ENCODE measurements around the gene PTGES3. TPM values are rescaled to one million over a fixed set of nuclear protein-coding genes. Genes with fewer than 3 reads are reported as not detected.

Gene PTGES3
- total RNA-seq, 6 experiments from 2014 or later = 70.0 to 184 (median 81.8) TPM

- peak within 1 kb of the TSS; percentile 91 to 97 (median 96) for H3K27ac ChIP-seq
- peak within 1 kb of the TSS; percentile 77 to 99 (median 98) for H3K4me3 ChIP-seq
- peak; percentile 94 to 96 (median 94) for DNase-seq
- H3K9me3 ChIP-seq = no peaks in the 10 kb centered on the region
- peak; percentile 75 to 84 (median 81) for ATAC-seq
- intact Hi-C loops (cut with DNase I) = no loop called here
- H3K36me3 ChIP-seq = peaks cover 0 to 5% (median 2%) of the 10 kb centered on the region in 4 donors
- TF ChIP-seq POLR2A (IDR thresholded peaks at IDR 0.05) = no peak
- TF ChIP-seq, protein P1, sequence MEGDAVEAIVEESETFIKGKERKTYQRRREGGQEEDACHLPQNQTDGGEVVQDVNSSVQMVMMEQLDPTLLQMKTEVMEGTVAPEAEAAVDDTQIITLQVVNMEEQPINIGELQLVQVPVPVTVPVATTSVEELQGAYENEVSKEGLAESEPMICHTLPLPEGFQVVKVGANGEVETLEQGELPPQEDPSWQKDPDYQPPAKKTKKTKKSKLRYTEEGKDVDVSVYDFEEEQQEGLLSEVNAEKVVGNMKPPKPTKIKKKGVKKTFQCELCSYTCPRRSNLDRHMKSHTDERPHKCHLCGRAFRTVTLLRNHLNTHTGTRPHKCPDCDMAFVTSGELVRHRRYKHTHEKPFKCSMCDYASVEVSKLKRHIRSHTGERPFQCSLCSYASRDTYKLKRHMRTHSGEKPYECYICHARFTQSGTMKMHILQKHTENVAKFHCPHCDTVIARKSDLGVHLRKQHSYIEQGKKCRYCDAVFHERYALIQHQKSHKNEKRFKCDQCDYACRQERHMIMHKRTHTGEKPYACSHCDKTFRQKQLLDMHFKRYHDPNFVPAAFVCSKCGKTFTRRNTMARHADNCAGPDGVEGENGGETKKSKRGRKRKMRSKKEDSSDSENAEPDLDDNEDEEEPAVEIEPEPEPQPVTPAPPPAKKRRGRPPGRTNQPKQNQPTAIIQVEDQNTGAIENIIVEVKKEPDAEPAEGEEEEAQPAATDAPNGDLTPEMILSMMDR (IDR thresholded peaks at IDR 0.05) = no peak
- 0% methylated on average over 2 of the region's 31 CpGs for WGBS (ENCODE audit: insufficient coverage, low coverage, low lambda C conversion rate, missing lambda C conversion rate)
- H3K4me1 ChIP-seq = peaks cover 0 to 46% (median 12%) of the 10 kb centered on the region in 4 donors
- no peaks in the 10 kb centered on the region for H3K27me3 ChIP-seq
These were observed 57.9 kb downstream of the PTGES3 start, which contains the start of gene BAZ2A for GRCh38 chr12:56630180-56630632. Gene BAZ2A, minus strand, starts transcription at chr12:56630326. Its CDS starts 12,796 bp downstream, at chr12:56617530.

DNA sequence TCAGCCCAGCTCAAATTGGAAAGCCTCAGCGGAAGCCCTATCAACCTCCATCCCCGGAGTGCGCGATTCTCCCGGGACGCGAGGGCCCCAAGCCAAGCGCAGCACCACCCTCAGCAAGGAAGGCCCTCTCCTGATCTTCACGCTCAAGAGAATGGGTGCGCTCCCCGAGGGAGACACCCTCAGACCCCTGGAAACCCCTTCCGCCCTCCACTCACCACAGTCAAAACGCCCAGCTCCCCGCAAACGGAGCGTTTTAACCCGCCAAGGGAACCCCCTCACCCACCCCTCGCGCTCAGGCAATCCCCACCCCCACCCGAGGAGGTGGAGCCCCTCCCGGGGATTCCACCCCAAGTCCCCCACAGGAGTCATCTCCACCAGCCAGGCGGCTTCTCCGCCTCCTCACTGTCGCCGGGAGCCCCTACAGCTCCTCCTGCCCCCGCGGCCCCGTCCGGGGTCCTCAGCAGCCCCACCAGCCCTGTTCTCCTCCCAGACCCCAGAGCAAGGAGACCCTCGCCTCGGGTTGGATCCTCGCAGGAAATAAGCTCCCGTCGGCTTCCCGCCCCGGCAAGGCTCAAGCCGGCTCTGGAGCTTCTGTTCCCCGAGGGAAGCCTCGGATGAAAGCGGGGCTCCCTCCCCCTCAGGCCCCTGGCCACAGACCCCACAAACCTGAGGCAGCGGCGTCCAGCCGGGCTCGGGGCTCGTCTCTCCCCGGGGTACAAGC, 58.5 kb downstream of the PTGES3 start:
- Histone ChIP-seq H3K4me1 (peaks cover 0 to 46% (median 12%) of the 10 kb centered on the region in 4 donors), H3K4me3 (peak overlapping the region; percentile 77 to 99 (median 98)), H3K9me3 (no peaks in the 10 kb centered on the region), H3K27ac (peak overlapping the region; percentile 91 to 97 (median 96)), H3K36me3 (peaks cover 0 to 5% (median 2%) of the 10 kb centered on the region in 4 donors), H3K27me3 (no peaks in the 10 kb centered on the region)
- TF ChIP-seq, protein P1 (IDR thresholded peaks at IDR 0.05) = no peak
- no peak for TF ChIP-seq POLR2A (IDR thresholded peaks at IDR 0.05)
- WGBS (ENCODE audit: insufficient coverage, low coverage, low lambda C conversion rate, missing lambda C conversion rate) = 0% methylated on average over 19 of the region's 46 CpGs
- peak; percentile 53 to 65 (median 60) for DNase-seq
- peak; percentile 32 to 47 (median 40) for ATAC-seq
- intact Hi-C loops (cut with DNase I) = no loop called here

- H3K4me3 ChIP-seq = peak overlapping the region; percentile 77 to 99 (median 98)
- under 1% methylated on average over 16 of the region's 18 CpGs for WGBS (ENCODE audit: insufficient coverage, low coverage, low lambda C conversion rate, missing lambda C conversion rate)
- peak overlapping the region; percentile 91 to 97 (median 96) for H3K27ac ChIP-seq
- ATAC-seq (peak; percentile 43 to 53 (median 48)), DNase-seq (peak; percentile 72 to 81 (median 80))
- peaks cover 0 to 5% (median 2%) of the 10 kb centered on the region in 4 donors for H3K36me3 ChIP-seq
- intact Hi-C loops (cut with DNase I) = no loop called here
- no peaks in the 10 kb centered on the region for H3K27me3 ChIP-seq
- TF ChIP-seq, protein P1 (IDR thresholded peaks at IDR 0.05) = no peak
- peak; percentile 32 for TF ChIP-seq POLR2A (IDR thresholded peaks at IDR 0.05)
- H3K9me3 ChIP-seq = no peaks in the 10 kb centered on the region
- H3K4me1 ChIP-seq = peaks cover 0 to 48% (median 12%) of the 10 kb centered on the region in 4 donors
These were observed 59.2 kb downstream of the PTGES3 start for GRCh38 chr12:56628671-56629458.

DNA sequence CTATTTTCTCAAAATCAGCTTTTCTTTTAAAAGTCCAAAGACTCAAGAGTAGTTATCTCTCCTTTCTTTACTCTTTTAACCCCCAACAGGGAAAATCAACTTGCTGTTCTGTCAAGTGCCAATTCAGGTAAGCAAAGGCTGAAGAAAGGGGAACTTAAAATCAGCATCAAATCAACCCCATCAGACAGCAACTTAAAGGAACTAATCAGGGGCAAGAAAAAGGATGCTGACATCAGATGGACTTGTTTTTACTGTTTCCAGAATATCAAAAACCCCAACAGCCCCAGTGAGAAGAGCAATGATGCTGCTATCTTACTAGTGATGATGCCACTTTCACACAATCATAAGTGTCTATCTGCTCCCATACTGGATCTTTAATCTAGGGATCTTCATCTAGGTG, 61.4 kb downstream of the PTGES3 start:
- intact Hi-C loops (cut with DNase I) = no loop called here

More for the DNA sequence above, 61.4 kb downstream of the PTGES3 start:
- no peak for ATAC-seq
- H3K27ac ChIP-seq = no peak overlapping the region
- H3K4me1 ChIP-seq = peaks cover 0 to 34% (median 4%) of the 10 kb centered on the region in 4 donors
- no peaks in the 10 kb centered on the region for H3K27me3 ChIP-seq
- no peaks in the 10 kb centered on the region for H3K9me3 ChIP-seq
- no peak for TF ChIP-seq POLR2A (IDR thresholded peaks at IDR 0.05)
- TF ChIP-seq, protein P1 (IDR thresholded peaks at IDR 0.05) = no peak
- H3K4me3 ChIP-seq = no peak overlapping the region
- peaks cover 0 to 8% (median 2%) of the 10 kb centered on the region in 4 donors for H3K36me3 ChIP-seq
- no peak for DNase-seq
